ENCODE measurements around the gene CCDC102A.

- TF ChIP-seq JUND (IDR thresholded peaks at IDR 0.05) (no peak), EZH2 (IDR thresholded peaks at IDR 0.05) (no peak), CEBPB (IDR thresholded peaks at IDR 0.05; ENCODE audit: low read depth) (no peak), ATF3 (IDR thresholded peaks at IDR 0.05) (no peak)
- TF ChIP-seq, protein P1, sequence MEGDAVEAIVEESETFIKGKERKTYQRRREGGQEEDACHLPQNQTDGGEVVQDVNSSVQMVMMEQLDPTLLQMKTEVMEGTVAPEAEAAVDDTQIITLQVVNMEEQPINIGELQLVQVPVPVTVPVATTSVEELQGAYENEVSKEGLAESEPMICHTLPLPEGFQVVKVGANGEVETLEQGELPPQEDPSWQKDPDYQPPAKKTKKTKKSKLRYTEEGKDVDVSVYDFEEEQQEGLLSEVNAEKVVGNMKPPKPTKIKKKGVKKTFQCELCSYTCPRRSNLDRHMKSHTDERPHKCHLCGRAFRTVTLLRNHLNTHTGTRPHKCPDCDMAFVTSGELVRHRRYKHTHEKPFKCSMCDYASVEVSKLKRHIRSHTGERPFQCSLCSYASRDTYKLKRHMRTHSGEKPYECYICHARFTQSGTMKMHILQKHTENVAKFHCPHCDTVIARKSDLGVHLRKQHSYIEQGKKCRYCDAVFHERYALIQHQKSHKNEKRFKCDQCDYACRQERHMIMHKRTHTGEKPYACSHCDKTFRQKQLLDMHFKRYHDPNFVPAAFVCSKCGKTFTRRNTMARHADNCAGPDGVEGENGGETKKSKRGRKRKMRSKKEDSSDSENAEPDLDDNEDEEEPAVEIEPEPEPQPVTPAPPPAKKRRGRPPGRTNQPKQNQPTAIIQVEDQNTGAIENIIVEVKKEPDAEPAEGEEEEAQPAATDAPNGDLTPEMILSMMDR (IDR thresholded peaks at IDR 0.05 in 2 of 3, conservative IDR thresholded peaks at IDR 0.05 in 1 of 3; ENCODE audit: borderline replicate concordance in 1 of 3, insufficient read depth in 1 of 3, low read depth in 2 of 3, low read length in 2 of 3), result no peak
Measured at GRCh38 chr16:57484515-57485005, 51.8 kb downstream of the CCDC102A start.

Data from HCT116 (cell line).